ENCODE results near the gene DYNLRB2. TPM values are rescaled to one million over a fixed set of nuclear protein-coding genes. Genes with fewer than 3 reads are reported as not detected.

DYNLRB2 gene
- total RNA-seq, 1 donor from 2014 or later: not detected

DNA sequence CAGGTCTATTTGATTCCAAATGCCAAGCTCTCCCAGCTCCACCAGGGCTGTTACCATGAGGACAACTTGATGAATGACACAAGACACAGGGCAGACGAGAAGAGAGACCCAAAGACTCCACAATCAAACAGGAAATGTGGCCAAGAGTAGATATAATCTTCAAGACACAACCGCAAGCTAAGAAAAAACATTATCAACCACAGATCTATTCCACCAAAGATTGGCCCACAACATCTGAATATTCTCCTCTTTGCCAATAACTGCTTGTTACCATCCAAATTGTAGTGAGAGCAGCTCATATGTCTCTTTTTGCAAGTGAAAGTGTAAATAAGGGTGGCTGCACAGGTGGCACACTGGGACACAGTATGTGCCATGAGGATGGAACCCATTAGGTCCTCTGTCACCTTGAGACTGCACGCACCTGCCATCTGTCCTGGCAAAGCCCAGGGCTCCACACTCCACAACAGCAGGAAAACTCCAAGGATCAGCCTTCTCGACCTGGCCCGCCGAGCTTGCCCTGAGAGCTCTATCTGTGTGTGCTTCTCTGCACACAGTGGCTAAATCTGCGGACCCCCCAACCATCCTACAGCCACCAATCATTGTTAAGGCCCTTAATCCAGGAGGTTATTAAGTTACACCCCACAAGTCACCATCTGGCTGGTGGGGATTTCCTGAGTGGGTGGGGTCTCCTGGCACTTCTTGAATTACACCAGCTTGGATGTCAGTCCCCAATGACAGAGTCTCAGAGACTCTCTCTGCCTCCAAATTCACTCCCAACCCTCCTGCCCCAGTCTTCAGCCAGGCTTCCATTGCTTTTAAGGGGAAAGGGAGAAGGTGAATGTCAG is 50.5 kb downstream of the DYNLRB2 start:
- DNase-seq (ENCODE audit: low spot score): no peak
- Mint-ChIP-seq H3K9me3 (no peaks in the 10 kb centered on the region), H3K4me1 (no peaks in the 10 kb centered on the region), H3K36me3 (no peaks in the 10 kb centered on the region), H3K27me3 (ENCODE audit: insufficient read depth, low read depth) (peaks cover 2% of the 10 kb centered on the region), H3K27ac (peak overlapping the region; percentile 43), H3K4me3 (no peak overlapping the region)
- Histone ChIP-seq H3K4me3 (no peak overlapping the region), H3K36me3 (no peaks in the 10 kb centered on the region), H3K4me1 (no peaks in the 10 kb centered on the region), H3K27ac (no peak overlapping the region), H3K4me2 (no peak overlapping the region), H3K9me3 (ENCODE audit: low read depth) (no peaks in the 10 kb centered on the region), H3K9ac (no peak overlapping the region), H3F3A (ENCODE audit: low read depth) (no peaks in the 10 kb centered on the region), H4K20me1 (ENCODE audit: low read depth) (no peaks in the 10 kb centered on the region), H2AFZ (replicated peaks) (no peak overlapping the region), H3K27me3 (no peaks in the 10 kb centered on the region), H3K79me2 (ENCODE audit: low read depth) (no peaks in the 10 kb centered on the region)
- TF ChIP-seq, protein P1, sequence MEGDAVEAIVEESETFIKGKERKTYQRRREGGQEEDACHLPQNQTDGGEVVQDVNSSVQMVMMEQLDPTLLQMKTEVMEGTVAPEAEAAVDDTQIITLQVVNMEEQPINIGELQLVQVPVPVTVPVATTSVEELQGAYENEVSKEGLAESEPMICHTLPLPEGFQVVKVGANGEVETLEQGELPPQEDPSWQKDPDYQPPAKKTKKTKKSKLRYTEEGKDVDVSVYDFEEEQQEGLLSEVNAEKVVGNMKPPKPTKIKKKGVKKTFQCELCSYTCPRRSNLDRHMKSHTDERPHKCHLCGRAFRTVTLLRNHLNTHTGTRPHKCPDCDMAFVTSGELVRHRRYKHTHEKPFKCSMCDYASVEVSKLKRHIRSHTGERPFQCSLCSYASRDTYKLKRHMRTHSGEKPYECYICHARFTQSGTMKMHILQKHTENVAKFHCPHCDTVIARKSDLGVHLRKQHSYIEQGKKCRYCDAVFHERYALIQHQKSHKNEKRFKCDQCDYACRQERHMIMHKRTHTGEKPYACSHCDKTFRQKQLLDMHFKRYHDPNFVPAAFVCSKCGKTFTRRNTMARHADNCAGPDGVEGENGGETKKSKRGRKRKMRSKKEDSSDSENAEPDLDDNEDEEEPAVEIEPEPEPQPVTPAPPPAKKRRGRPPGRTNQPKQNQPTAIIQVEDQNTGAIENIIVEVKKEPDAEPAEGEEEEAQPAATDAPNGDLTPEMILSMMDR (IDR thresholded peaks at IDR 0.05): no peak
- TF ChIP-seq EZH2phosphoT487 (IDR thresholded peaks at IDR 0.05): no peak
- TF ChIP-seq EZH2 (IDR thresholded peaks at IDR 0.05): no peak

DNA sequence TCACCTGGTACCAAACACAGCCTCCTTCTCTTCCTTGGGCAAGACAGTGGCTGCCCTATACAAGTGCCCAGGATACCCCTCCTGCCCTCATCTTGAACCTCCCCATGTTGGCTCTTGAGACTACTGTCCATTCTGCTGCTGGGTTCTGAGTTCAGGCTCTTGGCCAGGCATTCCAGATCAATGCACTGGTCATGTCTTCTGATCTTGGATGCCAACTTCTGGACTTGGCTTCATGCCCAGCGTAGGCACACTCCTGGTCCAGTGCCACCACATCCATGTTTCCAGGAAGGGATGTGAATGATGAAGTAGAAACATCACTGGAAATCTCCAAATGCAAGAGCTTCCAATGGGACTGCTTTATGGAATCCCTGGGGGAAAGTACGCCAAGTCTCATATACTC is 51.5 kb downstream of the DYNLRB2 start:
- no peak overlapping the region for H3K27ac Mint-ChIP-seq
- Histone ChIP-seq H4K20me1 (ENCODE audit: low read depth) (no peaks in the 10 kb centered on the region), H3K9me3 (ENCODE audit: low read depth) (no peaks in the 10 kb centered on the region), H3K27me3 (no peaks in the 10 kb centered on the region), H3K27ac (no peak overlapping the region), H3K9ac (no peak overlapping the region), H3K4me1 (no peaks in the 10 kb centered on the region), H3F3A (ENCODE audit: low read depth) (no peaks in the 10 kb centered on the region), H2AFZ (replicated peaks) (no peak overlapping the region), H3K4me3 (no peak overlapping the region), H3K36me3 (no peaks in the 10 kb centered on the region), H3K4me2 (no peak overlapping the region), H3K79me2 (ENCODE audit: low read depth) (no peaks in the 10 kb centered on the region)
- H3K4me3 Mint-ChIP-seq: no peak overlapping the region
- H3K27me3 Mint-ChIP-seq (ENCODE audit: insufficient read depth, low read depth): peaks cover 2% of the 10 kb centered on the region
- H3K36me3 Mint-ChIP-seq: no peaks in the 10 kb centered on the region
- TF ChIP-seq, protein P1 (IDR thresholded peaks at IDR 0.05): no peak
- TF ChIP-seq EZH2phosphoT487 (IDR thresholded peaks at IDR 0.05) (no peak), EZH2 (IDR thresholded peaks at IDR 0.05) (no peak)
- no peaks in the 10 kb centered on the region for H3K4me1 Mint-ChIP-seq
- H3K9me3 Mint-ChIP-seq: no peaks in the 10 kb centered on the region
- DNase-seq (ENCODE audit: low spot score): no peak

DNA sequence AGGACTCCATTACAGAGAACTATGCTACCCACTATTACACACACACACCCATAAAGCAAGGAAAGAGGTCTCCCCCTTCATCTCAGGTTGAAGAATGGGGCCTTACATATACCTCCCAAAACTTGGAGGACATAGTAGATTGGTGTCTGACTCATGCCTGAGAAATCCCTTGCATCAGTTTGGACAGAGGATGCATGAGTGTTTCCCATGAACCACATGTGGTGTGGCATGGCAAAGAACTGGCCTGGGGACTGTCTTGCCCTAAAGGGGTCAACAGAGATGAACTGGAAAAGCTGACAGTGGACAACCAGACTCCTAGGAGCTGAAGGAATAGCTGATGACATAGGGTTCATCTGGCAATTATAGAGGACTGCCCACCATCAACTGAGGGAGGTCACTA is 54.0 kb downstream of the DYNLRB2 start:
- H3K79me2 ChIP-seq (ENCODE audit: low read depth): no peaks in the 10 kb centered on the region
- H3K27me3 ChIP-seq: no peaks in the 10 kb centered on the region
- Mint-ChIP-seq H3K27me3 (ENCODE audit: insufficient read depth, low read depth) (peaks cover 2% of the 10 kb centered on the region), H3K9me3 (no peaks in the 10 kb centered on the region), H3K36me3 (no peaks in the 10 kb centered on the region), H3K4me3 (no peak overlapping the region), H3K27ac (no peak overlapping the region), H3K4me1 (no peaks in the 10 kb centered on the region)
- no peaks in the 10 kb centered on the region for H3K4me1 ChIP-seq
- H3K36me3 ChIP-seq: no peaks in the 10 kb centered on the region
- no peak overlapping the region for H3K4me3 ChIP-seq
- TF ChIP-seq, protein P1 (IDR thresholded peaks at IDR 0.05): no peak
- TF ChIP-seq EZH2phosphoT487 (IDR thresholded peaks at IDR 0.05) (no peak), EZH2 (IDR thresholded peaks at IDR 0.05) (no peak)
- no peaks in the 10 kb centered on the region for H3F3A ChIP-seq (ENCODE audit: low read depth)
- H3K27ac ChIP-seq: no peak overlapping the region
- DNase-seq (ENCODE audit: low spot score): no peak
- H3K9me3 ChIP-seq (ENCODE audit: low read depth): no peaks in the 10 kb centered on the region
- no peak overlapping the region for H3K9ac ChIP-seq
- no peaks in the 10 kb centered on the region for H4K20me1 ChIP-seq (ENCODE audit: low read depth)
- H2AFZ ChIP-seq (replicated peaks): no peak overlapping the region
- H3K4me2 ChIP-seq: no peak overlapping the region

Data from neural progenitor cell (in vitro differentiated cells).